Stimulated activated CD8-positive, alpha-beta memory T cell treated with anti-CD3 and anti-CD28 coated beads, Interleukin-7, amount 100 ng/mL, for 1 hour (primary cell): ENCODE results near the gene HLTF.
"Not testable (repeated sequence)": the region's sequence is repeated elsewhere in the genome, so short reads cannot be mapped to it uniquely, and the experiment has no call there.

ENCODE experiments used
- DNase-seq, 2 donors: peaks; one replicate each; pipeline ENCODE4 v3.0.0-alpha.2; 2020; ENCODE audit warnings: low read depth in 2 of 2

Gene HLTF, protein sequence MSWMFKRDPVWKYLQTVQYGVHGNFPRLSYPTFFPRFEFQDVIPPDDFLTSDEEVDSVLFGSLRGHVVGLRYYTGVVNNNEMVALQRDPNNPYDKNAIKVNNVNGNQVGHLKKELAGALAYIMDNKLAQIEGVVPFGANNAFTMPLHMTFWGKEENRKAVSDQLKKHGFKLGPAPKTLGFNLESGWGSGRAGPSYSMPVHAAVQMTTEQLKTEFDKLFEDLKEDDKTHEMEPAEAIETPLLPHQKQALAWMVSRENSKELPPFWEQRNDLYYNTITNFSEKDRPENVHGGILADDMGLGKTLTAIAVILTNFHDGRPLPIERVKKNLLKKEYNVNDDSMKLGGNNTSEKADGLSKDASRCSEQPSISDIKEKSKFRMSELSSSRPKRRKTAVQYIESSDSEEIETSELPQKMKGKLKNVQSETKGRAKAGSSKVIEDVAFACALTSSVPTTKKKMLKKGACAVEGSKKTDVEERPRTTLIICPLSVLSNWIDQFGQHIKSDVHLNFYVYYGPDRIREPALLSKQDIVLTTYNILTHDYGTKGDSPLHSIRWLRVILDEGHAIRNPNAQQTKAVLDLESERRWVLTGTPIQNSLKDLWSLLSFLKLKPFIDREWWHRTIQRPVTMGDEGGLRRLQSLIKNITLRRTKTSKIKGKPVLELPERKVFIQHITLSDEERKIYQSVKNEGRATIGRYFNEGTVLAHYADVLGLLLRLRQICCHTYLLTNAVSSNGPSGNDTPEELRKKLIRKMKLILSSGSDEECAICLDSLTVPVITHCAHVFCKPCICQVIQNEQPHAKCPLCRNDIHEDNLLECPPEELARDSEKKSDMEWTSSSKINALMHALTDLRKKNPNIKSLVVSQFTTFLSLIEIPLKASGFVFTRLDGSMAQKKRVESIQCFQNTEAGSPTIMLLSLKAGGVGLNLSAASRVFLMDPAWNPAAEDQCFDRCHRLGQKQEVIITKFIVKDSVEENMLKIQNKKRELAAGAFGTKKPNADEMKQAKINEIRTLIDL

DNA sequence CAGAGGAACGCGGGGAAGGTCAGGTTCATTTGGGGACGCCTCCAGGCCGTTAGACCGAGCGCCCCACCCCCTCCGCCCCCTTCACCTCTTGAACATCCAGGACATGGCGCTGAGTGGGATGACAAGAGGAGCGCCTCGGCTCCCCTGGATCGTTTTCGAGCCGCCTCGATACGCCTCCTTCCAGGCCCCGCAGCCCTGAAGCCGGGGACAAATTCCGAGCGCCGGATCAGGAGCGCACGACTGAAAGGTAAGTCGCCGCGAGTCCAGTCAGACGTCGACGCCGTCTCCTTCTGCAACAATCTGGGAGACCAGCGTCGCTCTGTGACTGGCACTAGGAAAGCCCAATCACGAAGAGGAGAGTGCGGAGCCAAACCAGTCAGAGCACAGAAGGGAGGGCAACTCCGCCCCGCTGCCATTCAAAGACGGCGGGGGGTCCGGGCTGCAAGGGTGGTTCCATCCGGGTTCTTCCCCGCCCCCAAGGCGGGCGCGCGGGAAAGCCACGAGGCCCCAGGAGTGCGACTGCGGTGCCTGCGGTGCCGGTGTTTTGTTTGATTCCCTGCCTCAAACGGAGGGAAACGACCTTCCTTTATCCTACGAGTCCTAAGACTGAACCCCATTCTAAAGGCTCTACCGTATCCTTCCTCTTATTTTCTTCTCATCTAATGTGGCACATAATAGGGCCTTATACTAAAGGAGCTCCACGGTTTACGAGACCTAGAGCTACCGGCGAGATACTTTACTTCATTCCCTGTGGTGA lies at the start of gene HLTF:
Gene HLTF (minus strand): TSS at position 302 of the 757 bp plus-strand sequence. CDS start 197 bp downstream, at position 105.
- DNase-seq: peak; percentile 78 to 79

- no peak for DNase-seq
Observed at GRCh38 chr3:149134575-149134974, 48.2 kb upstream of the HLTF start.

GRCh38 chr3:149131589-149131988 lies 45.3 kb upstream of the HLTF start:
- no peak for DNase-seq

GRCh38 chr3:149129326-149130205 lies 43.2 kb upstream of the HLTF start, which contains the start of gene HPS3:
Gene HPS3 (plus strand): TSS chr3:149129638. CDS start chr3:149129724, 86 bp downstream.
- peak; percentile 62 for DNase-seq

DNA sequence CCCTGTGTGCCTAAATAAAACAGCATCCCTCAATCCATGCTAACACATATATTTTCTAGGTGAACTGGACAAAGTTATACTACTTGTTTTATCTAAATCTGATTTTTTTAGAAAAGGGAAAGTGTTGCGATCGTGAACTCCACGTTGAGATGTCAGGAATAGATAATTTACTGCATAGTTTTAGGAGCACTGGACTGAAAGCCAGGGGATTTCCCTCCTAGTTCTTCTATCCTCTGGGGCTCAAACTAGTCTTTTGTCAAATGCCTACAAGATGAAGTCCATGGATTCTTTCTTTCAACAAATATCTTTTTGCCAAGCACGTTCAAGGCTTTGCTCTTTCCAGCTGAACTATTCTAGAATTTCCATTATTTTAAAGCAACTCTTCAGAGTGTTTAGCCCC lies 42.5 kb upstream of the HLTF start:
- no peak for DNase-seq

- no peak for DNase-seq
Observed at GRCh38 chr3:149122721-149123578, 36.6 kb upstream of the HLTF start.

GRCh38 chr3:149120051-149120972 lies 34.0 kb upstream of the HLTF start:
- no peak for DNase-seq

GRCh38 chr3:149119466-149119865 lies 33.1 kb upstream of the HLTF start:
- DNase-seq: no peak

- DNase-seq: no peak
Observed at GRCh38 chr3:149118724-149119123, 32.4 kb upstream of the HLTF start.

DNA sequence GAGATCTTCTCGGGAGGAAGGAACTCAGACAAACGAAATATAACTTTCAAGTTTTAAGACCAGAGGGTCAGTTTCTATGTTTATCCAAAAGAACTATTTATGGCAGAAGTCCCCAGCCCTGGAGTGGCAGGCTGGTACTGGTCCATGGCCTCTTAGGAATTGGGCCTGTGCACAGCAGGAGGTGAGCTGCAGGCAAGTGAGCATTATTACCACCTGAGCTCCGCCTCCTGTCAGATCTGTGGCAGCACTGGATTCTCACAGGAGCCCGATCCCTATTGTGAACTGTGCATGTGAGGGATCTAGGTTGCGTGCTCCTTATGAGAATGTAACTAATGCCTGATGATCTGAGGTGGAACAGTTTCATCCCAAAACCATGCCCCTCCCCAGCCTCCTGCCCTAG lies 28.8 kb upstream of the HLTF start:
- no peak for DNase-seq

- no peak for DNase-seq
Observed at GRCh38 chr3:149114458-149114857, 28.1 kb upstream of the HLTF start.

DNA sequence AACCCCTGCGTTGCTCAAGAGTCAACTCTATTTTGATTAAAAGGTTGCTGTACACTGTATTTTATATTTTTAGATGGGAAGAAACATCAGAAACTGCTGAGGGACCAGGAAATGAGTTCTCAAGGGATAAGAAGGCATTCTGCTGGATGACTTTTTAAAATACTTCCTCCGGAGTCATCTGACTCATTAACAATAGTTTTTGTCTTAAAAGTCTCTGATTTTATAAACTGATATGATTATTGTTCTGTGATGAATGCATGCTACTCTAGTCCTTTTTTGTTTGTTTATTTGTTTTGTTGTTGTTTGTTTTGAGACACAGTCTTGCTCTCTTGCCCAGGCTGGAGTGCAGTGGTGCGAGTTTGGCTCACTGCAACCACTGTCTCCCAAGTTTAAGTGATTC lies 18.2 kb upstream of the HLTF start:
- DNase-seq: no peak

DNA sequence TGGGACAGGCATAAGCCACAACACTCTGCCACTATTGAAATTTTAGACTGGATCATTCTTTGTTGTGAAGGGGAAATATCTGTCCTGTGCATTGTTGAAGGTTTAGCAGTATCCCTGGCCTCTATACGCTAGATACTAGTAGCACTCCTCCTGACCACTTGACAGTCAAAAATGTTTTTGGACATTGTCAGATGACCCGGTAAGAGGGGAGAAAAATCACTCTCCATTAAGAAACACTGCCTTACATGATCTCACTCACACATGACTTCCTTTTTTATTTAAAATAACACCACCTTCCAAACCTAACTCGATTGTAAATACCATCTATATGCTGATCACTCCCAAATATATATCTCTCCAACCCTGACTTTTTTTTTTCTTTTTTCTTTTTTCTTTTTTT lies 15.3 kb upstream of the HLTF start:
- DNase-seq: no peak

GRCh38 chr3:149101154-149101553 lies 14.8 kb upstream of the HLTF start:
- DNase-seq: no peak

- not testable (repeated sequence) for DNase-seq
Observed at GRCh38 chr3:149097987-149098386, 11.7 kb upstream of the HLTF start.

- DNase-seq: no peak
Observed at GRCh38 chr3:149095487-149095886, 9.2 kb upstream of the HLTF start.

DNA sequence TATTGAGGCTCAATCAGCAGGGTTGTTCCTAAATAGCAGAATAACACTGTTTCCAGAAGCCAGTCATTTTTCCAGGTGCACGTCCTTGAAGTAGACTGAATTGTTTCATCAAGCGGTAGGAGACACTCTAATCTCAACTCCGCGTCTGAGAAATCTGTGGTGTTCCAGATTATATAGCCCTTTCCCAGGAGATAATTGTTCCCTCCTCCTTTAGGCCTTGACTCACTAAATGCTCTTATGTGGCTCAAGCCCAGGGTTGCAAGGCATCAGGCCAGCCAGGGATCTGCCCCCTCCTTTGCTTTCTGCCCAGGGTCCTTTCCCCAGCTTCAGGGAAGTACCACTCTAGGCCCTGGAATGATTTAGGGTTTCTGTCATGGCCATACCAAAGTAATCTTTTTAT lies 5.7 kb upstream of the HLTF start:
- no peak for DNase-seq

DNA sequence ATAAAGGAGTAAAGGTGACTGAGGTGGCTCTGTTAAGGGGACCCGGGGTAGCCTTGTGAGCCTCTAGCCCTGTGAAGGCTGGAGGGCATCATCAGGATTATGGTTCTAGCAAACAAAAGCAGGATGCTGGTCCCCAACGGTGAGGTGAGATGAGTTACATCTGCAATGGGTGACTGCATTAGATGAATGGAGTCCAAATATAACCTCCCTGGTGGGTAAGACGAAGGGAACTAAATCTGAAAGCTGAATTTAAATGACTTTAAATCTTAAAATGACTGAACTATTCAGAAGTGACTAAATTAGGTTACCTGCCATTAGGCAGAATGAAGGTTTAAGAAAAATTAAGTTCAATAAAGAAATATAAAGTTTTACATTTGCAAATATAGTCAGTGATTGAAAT lies 4.6 kb upstream of the HLTF start:
- no peak for DNase-seq

GRCh38 chr3:149090461-149090860 lies 4.1 kb upstream of the HLTF start:
- DNase-seq: no peak
